NCI-H1092 (cell line): ENCODE results near the gene EXOC3L1.

Experiments
- DNase-seq: peaks from one replicate; lab custom pipeline; 2025; lab: John Stamatoyannopoulos, UW

Gene EXOC3L1

GRCh38 chr16:67216612-67217490, 26.9 kb upstream of the EXOC3L1 start:
- no peak for DNase-seq

DNA sequence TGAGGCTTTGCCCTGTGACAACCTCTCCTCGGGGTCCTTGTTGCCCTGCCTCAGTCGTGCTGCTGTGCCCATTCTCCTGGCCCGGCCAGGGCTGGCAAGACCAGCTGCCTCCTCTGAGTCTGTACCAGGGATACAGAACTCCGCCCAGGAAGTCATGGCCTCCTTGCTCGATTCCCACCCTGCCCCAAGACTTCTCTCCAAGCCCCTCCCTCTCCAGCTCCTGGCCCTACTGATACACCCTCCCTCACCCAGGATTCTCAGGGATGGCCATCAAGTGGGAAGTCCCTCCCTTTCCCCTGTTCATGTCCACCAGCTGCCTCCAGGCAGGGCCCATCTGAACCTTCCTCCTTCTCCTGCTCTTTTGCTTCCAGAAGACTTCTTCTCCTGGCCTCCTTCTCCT, 25.8 kb upstream of the EXOC3L1 start:
- no peak for DNase-seq

- no peak for DNase-seq
Measured at GRCh38 chr16:67213197-67214019, 23.5 kb upstream of the EXOC3L1 start.

DNA sequence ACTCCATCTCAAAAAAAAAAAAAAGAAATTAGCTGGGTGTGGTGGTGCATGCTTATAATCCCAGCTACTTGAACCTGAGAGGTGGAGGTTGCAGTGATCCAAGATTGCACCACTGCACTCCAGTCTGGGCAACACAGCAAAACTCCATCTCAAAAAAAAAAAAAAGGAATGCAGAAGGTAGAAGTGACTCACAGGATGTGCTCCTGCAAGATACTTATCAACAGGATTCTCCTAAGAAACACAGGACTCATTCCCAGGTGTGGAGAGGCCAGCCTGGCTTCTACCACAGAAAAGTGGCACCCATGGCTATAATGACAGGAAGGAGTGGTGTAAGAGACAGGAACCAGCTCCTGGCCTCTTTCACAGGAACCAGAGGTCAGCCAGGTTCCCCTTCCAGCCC, 22.8 kb upstream of the EXOC3L1 start:
- DNase-seq, result no peak

GRCh38 chr16:67211674-67212073, 21.7 kb upstream of the EXOC3L1 start:
- DNase-seq, result no peak

DNA sequence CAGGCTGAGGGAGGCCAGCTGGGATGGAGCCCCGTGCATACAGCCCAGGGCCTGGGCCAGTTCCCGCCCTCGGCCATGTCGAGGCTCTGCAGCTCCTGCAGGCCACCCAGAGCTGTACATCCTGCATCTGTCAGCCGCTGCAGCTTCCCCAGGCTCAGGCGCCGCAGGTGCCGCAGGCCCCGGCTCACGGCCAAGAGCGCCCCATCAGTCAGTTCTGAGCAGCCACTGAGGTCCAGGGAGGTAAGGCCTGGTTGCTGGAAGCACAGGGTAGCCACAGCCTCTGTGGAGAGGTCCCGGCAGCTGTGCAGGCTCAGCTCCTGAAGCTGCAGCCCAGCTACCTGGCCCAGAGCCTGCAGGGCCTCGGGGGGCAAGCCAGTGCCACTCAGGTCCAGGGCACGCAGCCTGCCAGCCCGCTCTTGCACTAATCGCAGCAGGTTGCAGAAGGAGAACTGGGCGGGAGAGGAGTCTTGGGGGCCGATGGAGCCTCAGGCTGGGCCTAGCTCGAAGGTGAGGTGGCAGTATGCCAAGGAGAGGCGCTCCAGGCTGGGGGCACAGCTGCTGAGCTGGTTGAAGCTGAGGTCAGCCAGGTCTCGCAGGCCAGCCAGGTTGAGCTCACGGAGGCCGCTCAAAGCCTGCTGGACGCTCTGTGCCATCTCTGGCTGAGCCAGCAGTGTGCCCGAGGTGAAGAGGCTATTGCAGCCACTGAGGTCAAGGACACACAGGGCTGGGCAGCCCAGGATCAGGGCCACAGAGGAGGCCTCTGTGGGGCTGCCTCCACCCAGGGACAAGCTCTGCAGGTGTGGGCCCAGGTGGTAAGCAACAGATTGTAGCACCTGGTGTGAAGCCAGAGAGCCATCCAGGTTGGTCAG, 20.4 kb upstream of the EXOC3L1 start:
- DNase-seq, result no peak

GRCh38 chr16:67209565-67209964, 19.6 kb upstream of the EXOC3L1 start:
- DNase-seq, result no peak

- DNase-seq, result no peak
Measured at GRCh38 chr16:67208154-67208896, 18.4 kb upstream of the EXOC3L1 start.

GRCh38 chr16:67207249-67208091, 17.5 kb upstream of the EXOC3L1 start:
- DNase-seq, result no peak

DNA sequence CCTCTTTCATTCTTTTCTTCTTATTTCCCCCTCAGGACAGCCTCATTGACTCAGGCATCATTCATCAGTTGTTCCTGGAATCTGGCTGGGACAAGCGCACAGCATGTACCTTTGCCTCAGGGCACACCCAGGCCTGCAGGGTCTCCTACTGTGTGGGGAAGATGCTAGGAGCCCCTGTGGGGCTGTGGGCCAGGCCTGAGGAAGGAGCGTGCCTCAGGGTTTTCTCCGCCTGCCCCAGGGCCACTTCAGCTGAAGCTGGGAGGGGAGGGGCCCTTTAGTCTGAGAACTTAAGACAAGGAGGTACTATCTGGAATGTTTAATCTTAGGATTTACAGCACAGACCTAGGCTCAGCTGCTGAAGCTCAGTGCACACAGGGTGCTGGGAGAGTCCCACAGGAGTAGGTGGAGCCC, 16.9 kb upstream of the EXOC3L1 start:
- DNase-seq, result no peak

- no peak for DNase-seq
Measured at GRCh38 chr16:67206129-67206837, 16.3 kb upstream of the EXOC3L1 start.

GRCh38 chr16:67204076-67204475, 14.1 kb upstream of the EXOC3L1 start:
- DNase-seq, result no peak

DNA sequence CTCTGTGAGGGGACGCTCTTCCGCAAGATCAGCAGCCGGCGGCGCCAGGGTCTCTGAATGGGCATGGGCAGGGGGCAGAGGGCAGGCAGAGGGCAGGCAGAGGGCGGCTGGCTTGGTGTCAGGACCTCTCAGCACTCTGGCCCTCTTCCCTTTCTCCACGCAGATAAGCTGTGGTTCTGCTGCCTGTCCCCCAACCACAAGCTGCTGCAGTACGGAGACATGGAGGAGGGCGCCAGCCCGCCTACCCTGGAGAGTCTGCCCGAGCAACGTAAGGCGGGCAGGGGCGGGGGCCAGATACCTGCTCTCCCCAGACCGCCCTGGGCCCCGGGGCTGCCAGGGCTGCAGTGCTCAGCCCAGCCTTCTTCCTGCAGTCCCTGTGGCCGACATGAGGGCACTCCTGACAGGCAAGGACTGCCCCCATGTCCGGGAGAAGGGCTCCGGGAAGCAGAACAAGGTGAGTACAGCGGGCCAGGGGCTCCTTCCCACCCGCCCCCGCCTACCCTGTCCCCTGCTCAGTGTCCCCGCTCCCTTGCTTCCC, 13.1 kb upstream of the EXOC3L1 start:
- no peak for DNase-seq

- DNase-seq, result no peak
Measured at GRCh38 chr16:67202426-67202825, 12.5 kb upstream of the EXOC3L1 start.

DNA sequence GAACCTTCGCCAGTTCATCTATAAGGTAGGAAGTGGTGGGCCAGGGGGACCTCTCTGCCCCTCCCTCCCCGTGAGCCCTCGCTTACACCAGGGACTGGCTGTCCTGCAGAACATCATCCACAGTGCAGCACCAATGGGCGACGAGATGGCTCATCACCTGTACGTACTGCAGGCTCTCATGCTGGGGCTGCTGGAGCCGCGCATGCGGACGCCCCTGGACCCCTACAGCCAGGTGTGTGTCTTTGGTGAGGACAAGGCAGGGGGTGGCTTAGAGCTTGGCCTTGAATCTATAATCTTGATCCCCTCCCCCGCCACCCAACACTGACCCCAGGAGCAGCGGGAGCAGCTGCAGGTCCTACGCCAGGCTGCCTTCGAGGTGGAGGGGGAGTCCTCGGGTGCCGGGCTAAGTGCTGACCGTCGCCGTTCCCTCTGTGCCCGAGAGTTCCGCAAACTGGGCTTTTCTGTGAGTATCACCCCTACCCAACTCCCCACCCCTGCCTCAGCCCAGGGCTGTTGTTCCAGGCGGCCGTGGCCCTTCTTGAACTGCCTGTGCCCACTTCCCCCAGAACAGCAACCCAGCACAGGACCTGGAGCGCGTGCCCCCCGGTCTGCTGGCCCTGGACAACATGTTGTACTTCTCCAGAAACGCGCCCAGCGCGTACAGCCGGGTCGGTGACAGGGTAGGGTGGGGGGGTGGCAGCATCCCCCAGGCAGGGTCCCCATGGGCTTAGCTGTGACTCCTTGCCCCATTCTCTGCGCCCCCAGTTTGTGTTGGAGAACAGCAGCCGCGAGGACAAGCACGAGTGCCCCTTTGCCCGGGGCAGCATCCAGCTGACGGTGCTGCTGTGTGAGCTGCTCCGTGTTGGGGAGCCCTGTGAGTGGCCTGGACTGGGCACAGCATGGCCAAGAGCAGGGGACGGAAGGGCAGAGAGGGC, 11.7 kb upstream of the EXOC3L1 start:
- no peak for DNase-seq

- no peak for DNase-seq
Measured at GRCh38 chr16:67200491-67200890, 10.6 kb upstream of the EXOC3L1 start.

- DNase-seq, result no peak
Measured at GRCh38 chr16:67199808-67200198, 9.9 kb upstream of the EXOC3L1 start.

DNA sequence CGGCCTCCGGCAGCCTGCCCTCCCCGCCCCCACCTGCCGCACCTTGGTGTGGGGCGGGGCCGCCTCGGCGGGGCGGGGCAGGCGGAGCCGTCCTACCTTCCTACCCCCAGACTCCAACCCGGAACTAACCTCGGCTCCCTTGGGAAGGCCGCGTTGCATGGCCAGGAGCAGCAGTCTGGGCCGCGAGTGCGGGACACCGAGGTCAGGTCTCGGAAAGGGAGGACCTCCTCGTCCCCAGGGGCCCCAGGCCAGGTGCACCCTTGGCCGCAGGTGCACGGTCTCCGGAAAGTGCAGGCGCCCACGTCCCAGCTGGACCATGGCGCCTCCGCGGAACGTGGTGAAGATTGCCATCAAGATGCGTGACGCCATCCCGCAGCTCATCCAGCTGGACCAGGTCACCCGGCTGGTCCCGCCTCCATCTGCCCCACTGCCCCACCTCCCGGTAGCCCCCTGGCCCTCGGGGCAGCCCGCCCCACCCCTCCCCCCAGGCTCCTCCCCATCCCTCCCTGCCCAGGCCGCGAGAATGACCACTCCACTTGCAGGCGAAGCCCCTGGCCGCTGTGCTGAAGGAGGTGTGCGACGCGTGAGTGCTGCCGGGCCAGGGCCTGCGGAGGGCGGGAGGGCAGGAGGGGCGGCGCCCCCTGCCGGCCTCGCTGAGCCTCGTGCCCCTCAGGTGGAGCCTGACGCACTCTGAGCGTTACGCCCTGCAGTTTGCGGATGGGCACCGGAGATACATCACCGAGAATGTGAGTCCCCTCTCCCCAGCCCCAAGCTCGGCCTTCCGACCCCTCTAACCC, 9.3 kb upstream of the EXOC3L1 start, which contains the start of gene ELMO3:
ELMO3 (plus strand) TSS at position 121 of the 797 bp plus-strand sequence; CDS start at position 317, 196 bp downstream.
- DNase-seq, result no peak
